Lower leg skin (tissue), 4 donors: ENCODE measurements around the gene TLE4. TPM values are rescaled to one million over a fixed set of nuclear protein-coding genes. Genes with fewer than 3 reads are reported as not detected.

Source experiments
- DNase-seq, 2 donors: peaks; one replicate each; pipeline ENCODE4 v3.0.0-alpha.2; 2019; ENCODE audit warnings: low spot score in 2 of 2
- H3K4me3 ChIP-seq: fragments of 200-600 bp; sonication (generic); 2 replicates; pipeline ENCODE4 v1.5.1; 2017; ENCODE audit warnings: mild to moderate bottlenecking, low read depth; ENCODE audit not compliant: poor library complexity, severe bottlenecking
- POLR2A ChIP-seq, 2 donors: fragments of 450-650 bp; IDR thresholded peaks; one replicate each; pipeline ENCODE4 v1.6.1; 2016 to 2017; ENCODE audit warnings: antibody characterized with exemption in 2 of 2, mild to moderate bottlenecking in 1 of 2, moderate library complexity in 1 of 2
- WGBS, 2 donors: methylation state at CpG; one replicate each; pipeline ENCODE4 v1.1.5; 2018; 5-methylcytosine and 5-hydroxymethylcytosine counted together
- intact Hi-C: fragments of 100-400 bp; cut with DNase I; formaldehyde crosslinking; loops from one replicate; pipeline ENCODE4 v1.15.0; 2023; ENCODE audit warnings: low total_unique reads
- total RNA-seq, 4 donors: library from RNA; depleted of rRNA; stranded (reverse); fragments of >200 nt; gene quantifications; one replicate each; pipeline ENCODE4 v1.1.0, GENCODE V29; 2016
- TF ChIP-seq, protein P1 (sequence below), 3 donors: fragments of 450-650 bp; IDR thresholded peaks; one replicate each; pipeline ENCODE4 v1.5.1; 2016; ENCODE audit warnings: antibody characterized with exemption in 3 of 3, mild to moderate bottlenecking in 3 of 3, moderate library complexity in 2 of 3

TLE4 gene
- total RNA-seq, 4 donors from 2014 or later, result 46.8 to 97.9 (median 54.1) TPM

DNA sequence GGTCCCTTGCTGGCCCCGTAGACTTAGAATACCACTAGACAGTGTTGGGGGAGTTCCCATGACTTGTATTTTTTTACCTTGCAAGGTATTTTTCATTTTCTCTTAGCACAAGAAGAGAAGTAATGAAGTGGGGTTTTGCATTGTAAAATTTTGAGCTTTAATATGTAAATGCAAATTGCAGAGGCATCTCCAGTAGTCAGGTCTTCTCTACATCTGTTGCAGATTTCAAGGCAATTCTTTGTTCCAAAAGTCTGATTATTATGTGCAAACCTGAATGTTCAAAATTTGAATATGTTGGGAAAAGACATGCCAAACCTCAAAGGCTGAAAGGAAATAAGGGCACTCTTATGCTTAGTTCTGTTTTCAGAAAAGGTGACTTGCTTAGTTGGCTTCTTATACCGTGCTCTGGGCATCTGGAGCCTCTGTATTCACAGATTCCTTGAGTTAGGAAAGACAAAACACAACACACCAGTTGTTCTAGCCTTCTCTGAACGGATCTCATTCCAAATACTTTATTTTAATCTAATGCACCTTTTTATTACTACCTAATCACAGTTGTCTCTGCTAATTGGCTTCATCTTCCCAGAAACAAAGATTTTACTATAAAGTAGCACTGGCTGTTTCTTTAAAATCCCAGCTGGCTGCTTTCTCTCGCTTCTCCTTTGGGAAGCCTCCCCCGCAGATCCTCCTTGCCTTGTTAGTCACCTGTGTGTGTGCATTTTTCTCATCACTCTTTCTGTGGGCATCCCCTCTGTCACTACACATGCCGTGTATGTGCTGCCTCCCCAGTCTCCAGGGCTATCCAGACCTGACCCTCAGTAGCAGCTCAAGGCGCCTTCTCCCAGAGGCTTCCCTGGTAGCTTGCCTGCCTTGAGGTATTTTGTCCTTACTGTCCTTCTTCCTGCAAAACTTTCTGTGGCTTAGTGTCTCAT, 138.2 kb downstream of the TLE4 start:
- intact Hi-C loops, result no loop called here
- TF ChIP-seq, protein P1, sequence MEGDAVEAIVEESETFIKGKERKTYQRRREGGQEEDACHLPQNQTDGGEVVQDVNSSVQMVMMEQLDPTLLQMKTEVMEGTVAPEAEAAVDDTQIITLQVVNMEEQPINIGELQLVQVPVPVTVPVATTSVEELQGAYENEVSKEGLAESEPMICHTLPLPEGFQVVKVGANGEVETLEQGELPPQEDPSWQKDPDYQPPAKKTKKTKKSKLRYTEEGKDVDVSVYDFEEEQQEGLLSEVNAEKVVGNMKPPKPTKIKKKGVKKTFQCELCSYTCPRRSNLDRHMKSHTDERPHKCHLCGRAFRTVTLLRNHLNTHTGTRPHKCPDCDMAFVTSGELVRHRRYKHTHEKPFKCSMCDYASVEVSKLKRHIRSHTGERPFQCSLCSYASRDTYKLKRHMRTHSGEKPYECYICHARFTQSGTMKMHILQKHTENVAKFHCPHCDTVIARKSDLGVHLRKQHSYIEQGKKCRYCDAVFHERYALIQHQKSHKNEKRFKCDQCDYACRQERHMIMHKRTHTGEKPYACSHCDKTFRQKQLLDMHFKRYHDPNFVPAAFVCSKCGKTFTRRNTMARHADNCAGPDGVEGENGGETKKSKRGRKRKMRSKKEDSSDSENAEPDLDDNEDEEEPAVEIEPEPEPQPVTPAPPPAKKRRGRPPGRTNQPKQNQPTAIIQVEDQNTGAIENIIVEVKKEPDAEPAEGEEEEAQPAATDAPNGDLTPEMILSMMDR (IDR thresholded peaks at IDR 0.05), result no peak
- TF ChIP-seq POLR2A (IDR thresholded peaks at IDR 0.05), result no peak
- no peak for DNase-seq
- no peak overlapping the region for H3K4me3 ChIP-seq
- 82 to 91% methylated on average over 7 of the region's 7 CpGs for WGBS, 2 donors

DNA sequence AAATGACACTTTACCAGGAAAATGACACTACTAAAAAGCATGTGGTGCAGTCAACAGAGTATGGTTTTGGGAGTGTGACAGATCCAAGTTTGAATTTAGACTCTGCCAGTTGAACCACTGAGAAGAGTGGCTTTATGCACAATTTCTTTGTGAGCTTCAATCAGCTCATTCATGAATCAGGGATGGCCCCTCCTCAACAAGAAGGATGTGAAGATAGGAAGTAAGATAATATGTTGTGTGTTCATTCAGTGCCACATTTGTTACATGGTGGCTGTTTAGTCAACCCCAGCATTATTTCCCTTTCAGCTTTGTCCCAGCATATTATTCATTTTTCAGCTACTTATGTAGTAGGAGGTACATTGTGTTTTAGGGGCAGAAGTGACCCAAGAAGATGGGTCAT, 140.1 kb downstream of the TLE4 start:
- TF ChIP-seq, protein P1 (IDR thresholded peaks at IDR 0.05), result no peak
- TF ChIP-seq POLR2A (IDR thresholded peaks at IDR 0.05), result no peak
- intact Hi-C loops, result no loop called here
- H3K4me3 ChIP-seq, result no peak overlapping the region
- no peak for DNase-seq

DNA sequence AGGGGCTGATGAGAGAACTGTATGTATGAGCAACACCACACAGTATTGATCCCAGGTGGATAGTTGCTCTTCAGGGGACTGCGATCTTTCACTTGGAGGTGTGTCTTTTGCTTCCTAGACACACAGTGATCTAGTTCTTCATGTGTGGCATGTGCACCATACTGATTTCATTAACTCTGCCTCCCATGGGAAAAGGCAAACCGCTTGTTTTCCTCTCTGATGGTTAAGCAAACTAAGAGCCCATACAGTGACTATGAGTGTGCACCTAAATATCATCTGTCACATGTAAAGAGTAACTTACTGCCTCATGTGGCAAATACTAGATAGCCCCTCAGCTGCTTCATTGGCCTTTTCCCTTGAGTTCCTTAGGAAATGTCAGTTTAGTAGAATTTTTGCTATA, 147.3 kb downstream of the TLE4 start:
- 69 to 89% methylated on average over 2 of the region's 2 CpGs for WGBS, 2 donors
- intact Hi-C loops, result no loop called here
- TF ChIP-seq, protein P1 (IDR thresholded peaks at IDR 0.05), result no peak
- no peak overlapping the region for H3K4me3 ChIP-seq
- no peak for DNase-seq

DNA sequence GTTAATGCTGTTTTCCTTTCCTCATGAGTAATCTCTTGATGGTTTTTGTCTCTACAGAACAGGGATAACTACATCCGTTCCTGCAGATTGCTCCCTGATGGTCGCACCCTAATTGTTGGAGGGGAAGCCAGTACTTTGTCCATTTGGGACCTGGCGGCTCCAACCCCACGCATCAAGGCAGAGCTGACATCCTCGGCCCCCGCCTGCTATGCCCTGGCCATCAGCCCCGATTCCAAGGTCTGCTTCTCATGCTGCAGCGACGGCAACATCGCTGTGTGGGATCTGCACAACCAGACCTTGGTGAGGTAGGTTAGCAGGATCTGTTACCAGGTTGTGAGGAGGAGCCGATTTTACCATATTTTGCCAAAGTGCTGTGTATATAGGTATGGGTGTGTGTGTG, 148.2 kb downstream of the TLE4 start:
- WGBS, 2 donors, result 94 to 96% methylated on average over 11 of the region's 11 CpGs
- no peak overlapping the region for H3K4me3 ChIP-seq
- DNase-seq, result no peak
- TF ChIP-seq POLR2A (IDR thresholded peaks at IDR 0.05), result no peak
- TF ChIP-seq, protein P1 (IDR thresholded peaks at IDR 0.05), result no peak
- intact Hi-C loops, result no loop called here

DNA sequence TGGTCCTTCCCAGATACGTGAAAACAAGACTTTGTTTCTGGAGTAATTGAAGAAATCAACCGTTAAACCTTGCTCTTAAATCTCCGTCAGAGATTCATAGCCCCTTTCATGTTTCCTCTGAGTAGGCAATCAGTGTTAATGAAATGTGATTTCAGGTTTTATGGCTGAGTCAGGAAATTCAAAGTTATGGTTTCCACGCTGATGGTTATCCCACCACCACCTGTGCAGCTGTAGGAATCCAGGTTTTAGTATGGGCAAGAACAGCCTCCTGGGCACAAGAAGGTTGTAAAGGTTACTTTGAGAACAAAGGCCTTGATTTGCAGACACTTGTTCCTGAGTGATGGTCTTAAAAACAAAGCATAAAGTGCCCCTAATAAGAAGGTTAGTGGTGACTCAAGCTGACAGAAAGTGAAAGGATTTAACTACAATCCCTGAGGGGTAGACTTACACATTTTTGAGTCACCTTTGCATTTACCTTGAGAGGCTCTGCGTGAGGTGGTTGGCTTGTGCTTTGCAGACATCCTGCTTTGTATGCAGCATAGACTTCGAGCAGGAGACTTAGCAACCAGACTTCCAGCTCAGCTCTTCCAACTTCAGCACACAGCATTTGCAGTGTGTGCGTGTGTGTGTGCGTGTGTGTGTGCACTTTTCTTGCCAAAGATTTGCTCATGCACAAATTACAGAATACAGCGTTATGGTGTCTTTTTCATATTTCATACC, 159.6 kb downstream of the TLE4 start:
- 63 to 65% methylated on average over 9 of the region's 9 CpGs for WGBS, 2 donors
- no peak for DNase-seq
- TF ChIP-seq, protein P1 (IDR thresholded peaks at IDR 0.05), result no peak
- no peak for TF ChIP-seq POLR2A (IDR thresholded peaks at IDR 0.05)
- H3K4me3 ChIP-seq, result no peak overlapping the region
- intact Hi-C loops, result no loop called here
